GM08714 (cell line): ENCODE measurements around the gene TMEM59L.
"Not testable (repeated sequence)": the region's sequence is repeated elsewhere in the genome, so short reads cannot be mapped to it uniquely, and the experiment has no call there.

Experiments used
- H3K4me3 ChIP-seq: fragments of 200-500 bp; sonication (Bioruptor generic); 2 replicates; pipeline ENCODE4 v1.5.1; 2014; ENCODE audit warnings: mild to moderate bottlenecking, low read length, inconsistent platforms
- ZNF274 ChIP-seq: IDR thresholded peaks from 2 replicates; pipeline ENCODE4 v1.6.1; 2012; ENCODE audit warnings: mild to moderate bottlenecking, low read depth, low read length

Gene TMEM59L

GRCh38 chr19:18590273-18591272, 22.1 kb upstream of the TMEM59L start:
- no peak for TF ChIP-seq ZNF274
- no peak overlapping the region; the same call in 1 of the 2 replicates for H3K4me3 ChIP-seq

DNA sequence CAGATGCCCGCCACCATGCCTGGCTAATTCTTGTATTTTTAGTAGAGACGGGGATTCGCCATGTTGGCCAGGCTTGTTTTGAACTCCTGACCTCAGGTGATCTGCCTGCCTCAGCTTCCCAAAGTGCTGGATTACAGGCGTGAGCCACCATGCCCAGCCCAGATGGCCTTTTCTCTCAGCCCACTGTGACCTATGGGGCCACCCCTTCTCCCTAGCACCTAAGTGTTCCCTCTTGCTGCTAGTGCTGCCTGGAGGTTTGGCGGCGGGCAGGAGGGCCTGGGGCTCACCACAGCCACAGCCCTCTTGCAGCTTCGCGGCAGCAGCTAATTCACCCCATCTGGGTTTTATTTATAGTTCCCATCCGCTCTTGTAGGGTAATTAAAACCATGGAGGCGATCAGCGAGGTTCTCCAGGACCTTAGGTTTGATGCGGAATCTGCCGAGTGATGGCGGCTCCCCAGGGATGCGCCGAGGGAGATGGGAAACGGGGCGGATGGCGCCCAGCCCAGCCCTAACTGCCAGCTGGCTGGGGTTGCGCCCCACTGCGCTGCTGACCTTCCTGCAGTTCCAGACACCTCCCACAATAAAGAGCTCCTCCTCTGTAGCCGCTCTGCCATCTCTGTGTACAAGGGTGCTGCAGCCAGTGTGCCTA, 20.8 kb upstream of the TMEM59L start:
- no peak overlapping the region for H3K4me3 ChIP-seq
- TF ChIP-seq ZNF274: no peak

DNA sequence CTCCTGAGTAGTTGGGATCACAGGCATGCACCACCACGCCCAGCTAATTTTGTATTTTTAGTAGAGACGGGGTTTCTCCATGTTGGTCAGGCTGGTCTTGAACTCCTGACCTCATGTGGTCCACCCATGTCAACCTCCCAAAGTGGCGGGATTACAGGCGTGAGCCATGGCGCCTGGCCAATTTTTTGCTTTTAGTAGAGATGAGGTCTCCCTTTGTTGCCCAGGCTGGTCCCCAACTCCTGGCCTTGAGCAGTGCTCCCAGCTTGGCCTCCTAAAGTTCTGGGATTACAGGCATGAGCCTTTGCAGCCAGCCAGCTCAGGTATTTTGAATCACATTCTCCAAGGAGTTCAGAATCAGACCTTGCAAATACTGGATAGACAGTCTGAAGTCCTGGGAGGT, 19.9 kb upstream of the TMEM59L start:
- not testable (repeated sequence) for H3K4me3 ChIP-seq

- H3K4me3 ChIP-seq: no peak overlapping the region
- TF ChIP-seq ZNF274: no peak
These were observed 19.1 kb upstream of the TMEM59L start for GRCh38 chr19:18593367-18594095.

DNA sequence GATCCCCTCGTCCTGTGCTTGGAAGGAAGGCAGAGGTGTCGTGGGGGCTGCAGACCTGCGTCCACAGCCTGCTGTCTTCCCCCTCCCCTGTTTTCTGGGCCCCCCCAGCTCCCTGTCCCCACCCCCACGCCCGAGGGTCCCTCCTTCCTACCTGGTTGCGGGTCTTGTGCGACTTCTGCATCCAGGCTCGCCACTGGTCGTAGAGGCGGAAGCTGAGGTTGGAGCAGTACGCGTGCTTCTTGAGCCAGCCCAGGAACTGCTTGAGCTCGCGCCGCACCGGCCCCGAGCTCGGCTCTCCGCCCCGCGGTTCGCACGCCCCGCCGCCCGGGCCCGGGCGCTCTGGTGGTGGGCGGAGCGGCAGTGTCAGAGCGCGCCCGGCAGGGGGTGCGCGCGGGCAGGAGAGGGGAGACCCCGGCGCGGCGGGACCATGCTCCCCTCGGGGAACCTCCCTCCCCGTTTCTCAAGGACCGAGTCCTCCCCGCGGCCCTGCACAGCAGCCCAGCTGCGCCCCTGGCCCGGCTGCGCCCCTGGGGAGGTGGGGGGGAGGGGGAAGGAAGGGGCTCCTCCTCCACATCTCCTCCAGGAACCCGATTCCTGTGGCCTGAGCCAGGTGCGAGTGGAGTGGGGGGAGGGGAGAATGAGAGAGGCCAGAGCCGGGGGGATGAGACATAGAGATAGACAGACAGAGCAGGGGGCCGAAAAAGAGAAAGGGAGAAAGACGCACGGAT, 18.4 kb upstream of the TMEM59L start:
- peak overlapping the region; percentile 2; the same call in 1 of the 2 replicates for H3K4me3 ChIP-seq
- no peak for TF ChIP-seq ZNF274

DNA sequence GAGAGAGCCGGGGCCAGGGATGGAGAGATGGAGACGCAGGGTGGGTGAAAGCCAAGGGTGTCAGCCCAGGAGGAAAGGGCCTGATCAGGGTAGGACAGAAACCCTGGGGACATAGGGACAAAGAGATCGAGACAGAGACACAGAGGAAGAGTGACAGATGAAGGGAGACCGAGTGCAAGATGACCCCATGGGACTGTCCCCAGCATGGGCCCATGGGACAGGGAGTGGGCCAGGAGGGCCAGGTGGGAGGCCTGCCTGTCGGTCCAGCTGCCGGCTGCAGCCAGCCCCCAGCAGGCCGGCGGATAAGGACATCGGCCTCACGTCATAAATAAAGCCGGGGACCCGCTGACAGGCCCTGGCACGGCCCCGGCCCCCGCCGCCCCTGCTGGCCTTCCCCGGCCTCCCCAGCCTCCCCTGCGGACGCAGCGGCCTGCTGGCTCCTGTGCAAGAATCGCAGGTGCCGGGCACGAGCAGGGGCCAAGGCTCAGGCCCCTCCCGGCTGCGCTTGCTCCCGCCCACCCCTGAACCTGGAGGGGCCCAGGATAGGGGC, 17.8 kb upstream of the TMEM59L start:
- peak overlapping the region; percentile 2; the same call in 1 of the 2 replicates for H3K4me3 ChIP-seq
- no peak for TF ChIP-seq ZNF274

DNA sequence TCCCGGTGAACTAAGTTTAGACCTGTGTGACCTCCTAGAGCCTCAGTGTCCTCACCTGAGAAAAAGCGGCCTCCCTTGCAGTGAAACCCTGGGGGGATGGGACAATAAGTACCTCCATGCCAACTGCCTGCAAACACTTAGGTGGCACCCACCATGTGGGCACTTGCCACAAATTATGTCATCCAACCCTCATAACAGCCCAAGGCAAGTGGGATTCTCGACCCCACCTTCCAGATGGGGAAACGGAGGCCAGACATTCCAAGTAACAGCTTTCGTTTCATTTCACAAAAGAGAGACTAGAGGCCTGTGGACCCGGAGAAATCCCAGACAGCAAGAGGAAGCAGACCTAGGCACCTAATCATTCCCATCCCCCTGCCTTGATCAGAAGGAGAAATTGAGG, 17.2 kb upstream of the TMEM59L start:
- TF ChIP-seq ZNF274: no peak
- H3K4me3 ChIP-seq: no peak overlapping the region

DNA sequence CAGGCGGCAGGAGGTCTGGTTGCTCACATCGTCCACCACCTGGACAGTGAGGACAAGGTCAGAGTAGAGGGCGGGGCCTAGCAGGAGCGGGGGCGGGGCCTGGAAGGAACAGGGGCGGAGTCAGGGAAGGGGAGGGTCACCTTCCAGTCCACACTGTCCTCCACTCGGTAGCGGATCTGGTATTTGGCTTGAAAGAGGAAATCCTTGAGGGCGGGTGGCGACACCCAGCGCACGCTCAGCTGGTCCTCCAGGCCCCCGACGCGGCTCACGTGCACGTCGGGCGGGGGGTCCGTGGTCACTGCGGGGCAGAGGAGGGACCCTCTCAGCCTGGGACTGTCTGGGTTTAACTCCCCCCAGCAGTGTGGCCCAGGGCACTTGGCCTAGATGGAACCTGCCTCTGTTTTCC, 15.9 kb upstream of the TMEM59L start:
- TF ChIP-seq ZNF274: no peak
- no peak overlapping the region for H3K4me3 ChIP-seq

DNA sequence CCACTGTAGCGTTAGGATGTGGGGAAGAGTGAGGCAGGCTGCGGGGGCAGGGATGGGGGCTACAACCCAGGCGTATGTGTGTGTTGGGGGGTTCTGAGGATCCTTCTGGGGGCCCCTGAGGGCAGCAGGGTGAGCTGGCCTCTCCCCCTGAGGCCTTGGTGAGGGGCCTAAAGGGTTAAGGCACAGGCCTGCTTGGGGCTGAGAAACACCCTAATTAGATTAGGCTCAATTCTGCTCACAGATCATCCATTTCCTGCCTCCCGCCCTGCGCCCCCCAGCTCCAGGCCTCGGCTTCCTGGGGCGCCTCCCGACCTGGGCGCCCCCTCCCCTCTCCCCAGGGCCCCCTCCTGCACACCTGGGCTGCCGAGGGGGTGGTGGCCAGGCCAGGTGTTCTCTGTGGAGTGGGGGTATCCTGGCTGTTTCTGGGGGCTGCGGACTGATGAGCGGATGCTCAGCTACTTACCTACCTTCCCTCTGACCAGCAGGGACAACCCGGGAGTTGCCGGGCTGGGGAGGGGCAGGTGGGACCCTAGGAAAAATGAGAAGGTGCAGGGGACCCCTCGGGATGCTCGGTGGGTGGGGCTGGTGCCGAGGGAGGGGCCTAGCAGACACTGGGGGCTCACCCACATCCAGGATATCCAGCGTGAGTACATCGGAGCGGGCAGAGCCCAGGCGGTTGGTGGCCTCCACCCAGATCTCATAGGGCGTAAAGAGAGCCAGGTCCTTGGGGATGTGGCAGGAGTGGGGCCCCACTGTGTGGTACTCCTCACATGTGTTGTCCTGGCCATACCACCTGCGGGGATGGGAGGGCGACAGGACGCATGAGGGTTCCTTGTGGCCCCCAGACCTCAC, 14.6 kb upstream of the TMEM59L start:
- TF ChIP-seq ZNF274: no peak
- H3K4me3 ChIP-seq: no peak overlapping the region

DNA sequence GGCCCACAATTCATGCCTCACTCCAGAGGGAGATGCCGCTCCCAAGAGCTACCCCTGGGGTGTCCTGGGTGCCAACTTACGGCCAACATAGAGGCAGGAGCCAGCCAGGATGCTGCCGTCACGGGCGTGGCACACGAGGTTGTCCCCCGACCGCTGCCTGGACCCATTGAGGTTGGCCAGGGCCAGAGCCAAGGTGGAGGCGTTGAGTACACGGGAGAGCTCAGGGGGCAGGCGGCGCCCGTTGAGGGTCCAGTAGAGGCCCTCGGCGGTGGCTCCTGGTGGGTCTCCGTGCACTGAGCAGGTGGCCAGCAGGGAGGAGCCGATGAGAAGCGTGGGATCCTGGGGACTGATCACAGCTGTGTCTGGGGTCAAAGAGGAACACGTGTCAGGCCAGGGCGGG, 13.2 kb upstream of the TMEM59L start:
- no peak overlapping the region for H3K4me3 ChIP-seq
- no peak for TF ChIP-seq ZNF274

- H3K4me3 ChIP-seq: not testable (repeated sequence)
These were observed 11.8 kb upstream of the TMEM59L start for GRCh38 chr19:18600692-18601397.

DNA sequence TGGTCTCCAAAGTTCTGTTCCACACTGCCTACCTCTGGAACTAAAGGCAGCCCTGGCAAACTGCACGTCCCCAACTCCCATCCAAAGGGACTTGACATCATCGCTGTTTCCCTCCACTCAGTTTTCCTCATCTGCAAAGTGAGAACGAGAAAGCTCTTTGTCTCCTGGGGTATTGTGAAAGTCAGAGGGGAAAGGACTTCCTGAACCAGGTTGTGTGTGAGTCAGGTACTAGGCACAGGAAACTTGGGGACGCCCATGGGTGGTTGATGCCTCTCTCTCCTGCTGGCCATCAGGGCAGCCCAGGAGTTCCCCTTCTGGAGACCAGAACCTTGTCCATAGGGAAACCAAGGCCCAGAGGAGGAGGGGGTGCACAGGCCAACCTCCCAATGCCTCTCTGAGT, 10.8 kb upstream of the TMEM59L start:
- H3K4me3 ChIP-seq: no peak overlapping the region
- no peak for TF ChIP-seq ZNF274
